Gastroesophageal sphincter (tissue), 3 donors: ENCODE data around the gene BIRC6.

Experiments
- CTCF ChIP-seq, 4 experiments: fragments of 200-600 bp in 2 of 4; fragments of 450-650 bp in 2 of 4; sonication (generic) in 1 of 4; IDR thresholded peaks; one replicate each; pipeline ENCODE4 v1.5.1; 2017 to 2019; ENCODE audit warnings: antibody characterized with exemption in 4 of 4, mild to moderate bottlenecking in 2 of 4, moderate library complexity in 2 of 4
- EP300 ChIP-seq: sonication (generic); formaldehyde crosslinking; IDR thresholded peaks from one replicate; pipeline ENCODE4 v1.6.1; 2017; ENCODE audit warnings: antibody characterized with exemption, mild to moderate bottlenecking

GRCh38 chr2:32632089-32632488, 275.3 kb downstream of the BIRC6 start:
- no peak for TF ChIP-seq CTCF (IDR thresholded peaks at IDR 0.05)
- TF ChIP-seq EP300: no peak
